Stimulated activated CD4-positive, alpha-beta T cell treated with anti-CD3 and anti-CD28 coated beads, Interleukin-4, amount 100 ng/mL, for 48 hours (primary cell): ENCODE results near the gene ERAL1.
"Not testable (repeated sequence)": the region's sequence is repeated elsewhere in the genome, so short reads cannot be mapped to it uniquely, and the experiment has no call there.

Source experiments
- DNase-seq, 2 donors: peaks; one replicate each; pipeline ENCODE4 v3.0.0-alpha.2; 2020; ENCODE audit warnings: low read depth in 2 of 2

ERAL1 gene

GRCh38 chr17:28853295-28853694 lies 1.5 kb upstream of the ERAL1 start:
- DNase-seq = no peak

DNA sequence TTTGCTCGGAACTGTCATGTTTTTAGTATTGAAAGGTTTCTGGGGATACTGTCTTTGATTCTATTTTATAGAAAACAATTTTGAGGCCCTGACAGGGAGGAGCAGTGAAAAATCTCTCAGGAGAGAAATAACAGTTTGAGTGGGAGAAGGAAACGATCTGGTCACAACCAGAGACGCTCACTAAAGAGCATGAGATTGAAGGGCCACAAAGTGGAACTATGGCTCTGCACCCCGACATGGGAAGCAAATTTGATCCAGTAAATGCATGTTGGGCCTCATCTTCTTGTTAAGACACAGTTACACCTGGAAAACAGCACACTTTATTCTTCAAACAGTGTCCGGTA lies 492 bp downstream of the ERAL1 start:
- no peak for DNase-seq

DNA sequence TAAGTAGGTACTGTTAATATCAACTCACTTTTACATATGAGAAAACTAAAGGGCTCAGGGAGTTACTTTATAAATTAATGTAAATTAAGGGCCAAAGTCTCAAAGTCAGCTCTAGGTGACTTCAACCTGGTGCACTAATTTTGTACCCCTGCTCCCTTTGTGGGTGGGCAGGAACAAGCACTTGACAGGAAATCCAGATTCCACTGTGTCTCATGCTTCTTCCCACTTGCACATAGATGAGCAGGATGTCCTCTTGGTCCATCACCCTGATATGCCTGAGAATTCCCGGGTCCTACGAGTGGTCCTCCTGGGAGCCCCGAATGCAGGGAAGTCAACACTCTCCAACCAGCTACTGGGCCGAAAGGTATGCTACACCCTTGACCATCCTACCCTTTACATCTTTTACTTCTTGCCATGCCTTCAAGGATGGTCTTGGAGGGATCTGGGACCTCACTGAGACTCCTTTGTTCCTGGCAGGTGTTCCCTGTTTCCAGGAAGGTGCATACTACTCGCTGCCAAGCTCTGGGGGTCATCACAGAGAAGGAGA lies 1.3 kb downstream of the ERAL1 start:
- DNase-seq = no peak

DNA sequence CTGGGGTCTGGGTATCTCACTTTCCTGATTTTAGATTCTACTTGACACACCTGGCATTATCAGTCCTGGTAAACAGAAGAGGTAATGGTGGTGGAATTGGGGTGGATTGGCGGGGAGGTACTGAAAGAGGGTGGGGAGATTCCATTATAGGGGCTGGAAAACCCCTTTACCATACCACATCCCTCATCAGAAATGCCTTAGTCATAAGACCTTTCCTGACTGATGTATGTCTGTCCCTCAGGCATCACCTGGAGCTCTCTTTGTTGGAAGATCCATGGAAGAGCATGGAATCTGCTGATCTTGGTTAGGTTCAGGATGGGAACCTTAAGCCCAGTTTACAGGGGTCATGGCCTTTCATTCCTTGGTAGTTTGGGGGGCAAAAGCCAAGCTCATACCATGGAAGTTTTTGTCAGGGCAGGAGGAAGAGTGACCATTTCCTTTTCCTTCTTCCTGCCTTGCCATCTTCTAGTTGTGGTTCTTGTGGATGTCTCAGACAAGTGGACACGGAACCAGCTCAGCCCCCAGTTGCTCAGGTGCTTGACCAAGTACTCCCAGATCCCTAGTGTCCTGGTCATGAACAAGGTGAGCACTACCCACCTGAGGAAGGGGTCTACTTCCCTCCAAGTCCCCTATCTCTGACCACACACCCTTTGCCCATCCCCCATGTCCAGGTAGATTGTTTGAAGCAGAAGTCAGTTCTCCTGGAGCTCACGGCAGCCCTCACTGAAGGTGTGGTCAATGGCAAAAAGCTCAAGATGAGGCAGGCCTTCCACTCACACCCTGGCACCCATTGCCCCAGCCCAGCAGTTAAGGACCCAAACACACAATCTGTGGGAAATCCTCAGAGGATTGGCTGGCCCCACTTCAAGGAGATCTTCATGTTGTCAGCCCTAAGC lies 3.3 kb downstream of the ERAL1 start:
- no peak for DNase-seq

DNA sequence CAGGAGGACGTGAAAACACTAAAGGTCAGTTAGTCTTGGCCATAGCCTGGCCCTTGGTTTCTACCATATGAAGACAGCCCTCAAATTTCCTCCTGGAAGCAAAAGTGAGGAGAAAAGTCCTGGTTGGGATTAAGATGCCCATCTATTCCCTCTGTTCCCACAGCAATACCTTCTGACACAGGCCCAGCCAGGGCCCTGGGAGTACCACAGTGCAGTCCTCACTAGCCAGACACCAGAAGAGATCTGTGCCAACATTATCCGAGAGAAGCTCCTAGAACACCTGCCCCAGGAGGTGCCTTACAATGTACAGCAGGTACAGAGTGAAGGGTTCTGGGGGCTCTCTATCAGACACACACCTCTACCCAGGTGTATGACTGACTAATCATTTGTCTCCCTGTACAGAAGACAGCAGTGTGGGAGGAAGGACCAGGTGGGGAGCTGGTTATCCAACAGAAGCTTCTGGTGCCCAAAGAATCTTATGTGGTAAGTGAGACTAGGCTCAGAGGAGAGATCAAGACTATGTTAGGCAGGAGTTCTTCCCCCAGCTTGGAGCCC lies 4.1 kb downstream of the ERAL1 start:
- DNase-seq = no peak

DNA sequence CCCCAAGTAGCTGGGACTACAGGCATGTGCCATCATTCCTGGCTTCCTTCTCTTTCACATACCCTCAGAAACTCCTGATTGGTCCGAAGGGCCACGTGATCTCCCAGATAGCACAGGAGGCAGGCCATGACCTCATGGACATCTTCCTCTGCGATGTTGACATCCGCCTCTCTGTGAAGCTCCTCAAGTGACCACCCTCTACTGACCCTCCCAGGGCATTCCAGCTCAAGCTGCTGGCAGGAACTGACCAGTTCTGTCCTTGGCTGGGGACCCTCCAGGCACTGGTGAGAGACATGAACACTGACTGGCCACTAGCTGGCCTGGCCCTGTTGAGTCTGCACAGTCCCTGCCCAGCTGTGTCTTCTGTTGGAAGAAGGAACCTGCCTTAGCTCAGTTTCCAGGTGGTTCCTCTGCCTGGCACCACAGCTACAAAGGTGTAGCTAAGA lies 5.6 kb downstream of the ERAL1 start:
- no peak for DNase-seq

DNA sequence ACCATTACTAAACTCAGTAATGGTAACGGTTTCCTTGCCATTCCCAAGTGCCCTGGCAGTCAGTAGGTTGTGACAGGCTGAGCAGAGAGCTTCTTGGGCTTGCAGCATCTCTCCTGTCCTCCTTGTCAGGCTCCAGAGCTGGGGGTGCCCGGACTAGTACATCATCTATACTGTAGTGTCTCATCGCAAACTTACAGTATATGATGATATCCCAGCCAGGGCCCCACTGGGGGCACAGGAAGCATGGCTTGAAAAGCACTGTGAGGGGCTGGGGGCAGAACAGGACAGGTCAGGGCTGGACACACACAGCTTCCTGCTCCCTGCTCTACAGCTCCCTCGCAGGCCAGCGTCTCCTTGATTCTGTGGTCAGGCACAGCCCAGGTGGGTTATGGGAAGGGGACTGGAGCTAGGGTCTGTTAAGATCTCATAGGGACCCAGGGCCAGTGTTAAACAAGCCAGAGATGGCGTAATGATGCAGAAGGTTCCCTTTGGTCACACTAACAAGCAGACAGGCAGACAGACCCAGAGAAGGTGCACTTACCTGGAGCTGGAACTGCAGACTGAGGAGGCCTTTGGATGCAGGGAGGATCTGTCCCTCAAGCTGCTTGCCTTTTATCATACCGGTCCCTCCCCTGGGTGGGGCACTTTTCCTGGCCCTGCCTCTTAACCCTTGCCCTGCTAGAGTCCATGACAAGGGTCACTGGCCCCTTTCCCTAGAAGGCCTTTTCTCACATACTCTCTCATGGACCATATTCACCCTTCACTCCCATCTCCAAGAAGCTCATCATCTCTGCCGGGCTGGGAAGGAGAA lies 6.8 kb downstream of the ERAL1 start:
- no peak for DNase-seq

DNA sequence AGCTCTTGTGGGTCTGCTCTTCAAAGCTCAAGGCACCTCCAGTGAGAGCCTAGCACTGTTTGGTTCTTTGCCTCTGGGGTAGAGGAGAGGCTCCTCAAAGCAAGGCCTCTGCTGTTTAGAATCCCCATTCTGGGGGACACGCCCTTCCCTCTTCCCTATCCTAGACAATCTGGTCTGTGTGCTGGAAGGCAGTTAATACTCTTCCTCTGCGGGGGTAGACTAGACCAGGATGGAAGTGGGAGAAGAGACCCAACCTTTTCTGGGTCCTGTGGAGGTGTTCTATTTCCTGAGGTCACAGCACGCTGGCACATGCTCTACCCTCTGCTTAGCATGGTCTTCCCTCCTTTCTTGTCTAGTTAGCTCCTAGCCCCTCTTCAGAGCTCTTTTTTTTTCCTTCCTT lies 7.7 kb downstream of the ERAL1 start:
- no peak for DNase-seq

GRCh38 chr17:28863953-28864352 lies 9.1 kb downstream of the ERAL1 start:
- no peak for DNase-seq

DNA sequence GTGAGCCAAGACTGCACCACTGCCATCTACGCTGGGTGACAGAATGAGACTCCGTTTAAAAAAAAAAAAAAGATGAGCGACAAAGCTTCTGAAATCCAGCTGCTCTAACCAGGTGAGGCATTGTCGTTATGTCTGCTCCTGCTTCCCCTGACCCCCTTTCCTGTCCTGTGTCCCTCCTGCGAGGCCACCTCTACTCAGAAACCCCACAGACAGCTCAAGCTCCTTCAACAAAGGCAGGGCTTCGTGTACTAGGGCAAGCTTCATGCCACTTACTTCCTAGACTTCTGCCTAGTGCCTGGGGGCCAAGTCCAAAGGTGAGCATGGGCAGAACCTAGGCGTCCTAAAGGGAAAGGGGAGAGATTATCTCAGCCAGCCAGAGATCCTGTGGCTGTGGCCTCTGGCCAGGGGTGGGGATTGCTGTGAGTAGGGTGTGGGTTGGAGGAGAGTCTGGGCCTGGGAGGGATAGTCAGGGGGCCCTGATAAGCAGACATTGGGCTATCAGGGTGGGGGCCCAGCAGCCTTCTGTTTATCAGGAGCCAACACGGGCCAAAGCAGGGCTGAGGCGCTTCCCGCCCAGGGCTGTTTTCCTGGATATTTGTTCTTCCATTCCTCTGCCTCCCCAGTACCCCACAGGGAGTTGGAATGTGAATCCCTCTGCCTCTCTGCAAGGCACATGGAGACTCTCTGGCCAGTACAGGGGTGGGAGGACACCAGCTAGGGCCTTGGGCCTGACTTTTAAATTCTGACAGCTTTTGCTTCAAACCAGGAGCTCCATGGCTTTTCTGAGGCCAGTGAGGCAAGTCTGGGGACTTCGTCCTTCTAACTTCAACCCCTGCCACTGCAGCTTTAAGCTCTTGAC lies 10.4 kb downstream of the ERAL1 start:
- no peak for DNase-seq

GRCh38 chr17:28865946-28866752 lies 11.3 kb downstream of the ERAL1 start:
- DNase-seq = no peak

GRCh38 chr17:28867276-28867675 lies 12.5 kb downstream of the ERAL1 start:
- DNase-seq = no peak

GRCh38 chr17:28871056-28871579 lies 16.3 kb downstream of the ERAL1 start:
- peak in 1 of 2 donors; percentile 38 for DNase-seq

DNA sequence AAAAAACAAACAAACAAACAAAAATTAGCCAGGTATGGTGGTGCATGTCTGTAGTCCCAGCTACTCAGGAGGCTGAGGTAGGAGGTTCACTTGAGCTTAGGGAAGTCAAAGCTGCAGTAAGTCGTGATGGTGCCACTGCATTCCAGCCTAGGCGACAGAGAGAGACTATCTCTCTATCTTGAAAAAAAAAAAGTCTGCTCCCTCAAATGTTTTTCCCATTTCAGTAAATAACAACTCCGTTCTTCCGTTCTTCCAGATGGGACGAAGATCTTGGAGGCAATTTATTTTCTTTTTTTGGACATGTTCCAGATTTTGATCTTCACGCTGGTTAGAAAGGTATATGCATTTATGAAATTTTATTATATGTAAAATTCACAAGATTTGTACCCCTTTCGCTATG lies 19.0 kb downstream of the ERAL1 start:
- DNase-seq = no peak

DNA sequence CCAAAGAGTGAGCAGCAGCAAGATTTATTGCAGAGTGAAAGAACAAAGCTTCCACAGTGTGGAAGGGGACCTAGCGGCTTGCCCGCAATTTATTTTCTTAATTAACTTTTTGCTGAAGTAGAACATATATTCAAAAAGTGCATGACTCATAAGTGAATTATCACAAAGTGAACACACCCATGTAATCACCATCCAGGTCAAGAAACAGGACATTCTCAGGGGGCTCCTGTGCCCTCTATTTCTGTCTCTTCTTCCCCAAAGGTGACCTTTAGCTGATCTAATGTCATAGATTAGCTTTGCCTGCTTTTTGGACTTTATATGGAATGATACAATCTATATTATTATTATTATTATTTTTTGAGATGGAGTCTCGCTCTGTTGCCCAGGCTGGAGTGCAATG lies 19.9 kb downstream of the ERAL1 start:
- no peak for DNase-seq

DNA sequence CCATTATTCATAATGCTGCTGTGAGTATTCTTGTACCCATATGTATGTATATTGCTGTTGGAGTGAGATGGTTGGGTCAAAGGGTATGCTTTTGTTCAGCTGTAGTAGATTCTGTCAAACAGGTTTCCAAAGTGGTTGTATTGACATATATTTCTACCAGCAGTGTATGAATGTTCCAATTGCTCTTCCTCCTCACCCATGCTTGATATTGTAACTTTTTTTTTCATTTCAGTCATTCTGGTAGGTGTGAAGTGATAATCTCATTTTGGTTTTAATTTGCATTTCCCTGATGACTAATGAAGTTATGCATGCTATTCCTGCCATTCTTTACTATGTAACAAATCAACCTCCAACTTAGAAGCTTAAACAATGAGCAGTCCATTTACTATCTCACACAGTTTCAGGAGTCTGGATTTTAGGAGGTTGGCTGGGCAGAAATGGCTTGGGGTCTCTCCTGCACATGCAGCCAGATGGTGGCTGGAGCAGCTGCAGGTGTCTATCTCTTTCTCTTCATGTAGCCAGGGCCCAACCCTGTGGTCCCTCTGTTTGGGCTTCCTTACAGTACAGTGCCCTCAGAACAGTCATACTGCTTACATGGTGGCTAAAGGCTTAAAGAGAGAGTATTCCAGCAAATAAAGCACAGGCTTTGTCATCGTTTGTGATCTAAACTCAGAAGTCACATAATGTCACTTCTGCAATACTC lies 21.2 kb downstream of the ERAL1 start:
- no peak for DNase-seq

- DNase-seq = not testable (repeated sequence)
Measured at GRCh38 chr17:28877150-28877711, 22.4 kb downstream of the ERAL1 start.

DNA sequence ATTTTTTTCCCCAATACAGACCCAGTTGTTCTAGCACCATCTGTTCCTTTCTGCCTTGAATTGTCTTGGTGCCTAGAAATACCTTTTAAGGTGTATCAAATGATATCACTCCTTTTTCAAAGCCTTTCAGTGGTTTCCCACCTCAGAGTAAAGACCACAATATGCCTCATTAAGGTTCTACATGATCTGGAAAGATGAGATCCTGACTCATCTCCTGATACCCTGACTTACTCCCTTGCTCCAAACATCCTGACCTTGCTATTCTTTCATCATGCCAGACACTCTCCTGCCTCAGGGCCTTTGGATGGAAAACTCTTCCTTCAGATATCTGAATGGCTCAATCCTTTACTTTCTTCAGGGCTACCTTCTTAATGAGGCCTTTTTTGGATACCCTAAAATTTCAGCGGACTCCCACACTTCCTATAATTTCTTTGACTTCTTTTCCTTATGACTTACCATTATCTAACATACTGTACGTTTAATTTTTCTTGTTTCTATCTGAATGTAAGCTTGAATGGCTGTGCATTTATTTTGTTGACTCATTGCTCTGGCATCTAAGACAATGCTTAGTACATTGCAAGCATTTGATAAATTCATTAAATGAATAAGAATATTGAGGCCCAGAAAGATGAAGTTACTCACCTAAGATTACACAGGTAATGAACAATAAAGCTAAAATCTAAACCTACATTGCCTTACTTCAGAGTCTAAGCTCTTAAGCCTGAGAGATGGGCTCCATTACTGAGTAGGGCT lies 23.5 kb downstream of the ERAL1 start:
- no peak for DNase-seq

DNA sequence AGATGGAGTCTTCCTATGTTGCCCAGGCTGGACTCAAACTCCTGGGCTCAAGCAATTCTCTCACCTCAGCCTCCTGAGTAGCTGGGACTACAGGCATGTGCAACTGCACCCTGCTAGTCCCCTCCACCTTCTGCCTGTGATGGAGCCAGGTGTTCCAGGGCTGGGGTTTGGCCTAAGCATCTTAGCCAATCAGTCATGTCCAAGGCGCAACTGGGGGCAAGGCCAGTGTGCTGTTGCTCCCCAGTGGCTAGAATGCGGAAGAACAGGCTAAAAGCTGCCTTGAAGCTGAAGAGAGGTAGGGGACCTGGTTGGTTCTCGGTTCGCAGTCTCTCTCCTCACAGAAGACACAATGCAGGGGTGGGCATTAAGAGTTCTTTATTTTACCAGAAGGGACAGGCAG lies 24.2 kb downstream of the ERAL1 start:
- no peak for DNase-seq
